ENCODE data around the gene APOBEC3B. TPM values are rescaled to one million over a fixed set of nuclear protein-coding genes. Genes with fewer than 3 reads are reported as not detected.

Gene APOBEC3B
- total and polyA plus RNA-seq, 2 experiments from 2014 or later: 2.2 to 11.0 TPM

- Histone ChIP-seq H3K36me3 (replicated peaks; ENCODE audit: insufficient read depth, low read depth) (no peaks in the 10 kb centered on the region), H3K4me2 (no peak overlapping the region), H3K27ac (no peak overlapping the region), H3K4me3 (no peak overlapping the region), H2AFZ (no peak overlapping the region), H3K9me3 (ENCODE audit: low read depth) (no peaks in the 10 kb centered on the region), H3K9me2 (replicated peaks; ENCODE audit: insufficient read depth) (no peaks in the 10 kb centered on the region), H3K79me2 (no peaks in the 10 kb centered on the region), H3K4me1 (ENCODE audit: insufficient read depth) (peaks cover 13% of the 10 kb centered on the region), H3K27me3 (no peaks in the 10 kb centered on the region), H4K20me1 (ENCODE audit: insufficient read depth, poor library complexity, severe bottlenecking) (no peaks in the 10 kb centered on the region)
- 92% methylated on average over 12 of the region's 12 CpGs for WGBS (ENCODE audit: low lambda C conversion rate, missing lambda C conversion rate)
- no peak for TF ChIP-seq EZH2 (IDR thresholded peaks at IDR 0.05; ENCODE audit: borderline replicate concordance)
- TF ChIP-seq CTCF (IDR thresholded peaks at IDR 0.05; ENCODE audit: poor library complexity): no peak
- TF ChIP-seq EZH2phosphoT487 (IDR thresholded peaks at IDR 0.05; ENCODE audit: low read depth, severe bottlenecking, unreplicated experiment): no peak
- peak; percentile 1 for DNase-seq (ENCODE audit: low spot score)
Measured at GRCh38 chr22:38952281-38952993, 29.7 kb upstream of the APOBEC3B start.

- H3K36me3 ChIP-seq (replicated peaks; ENCODE audit: insufficient read depth, low read depth): no peaks in the 10 kb centered on the region
- H3K4me3 ChIP-seq: no peak overlapping the region
- no peak overlapping the region for H2AFZ ChIP-seq
- WGBS (ENCODE audit: low lambda C conversion rate, missing lambda C conversion rate): 87% methylated on average over 8 of the region's 8 CpGs
- H4K20me1 ChIP-seq (ENCODE audit: insufficient read depth, poor library complexity, severe bottlenecking): no peaks in the 10 kb centered on the region
- no peaks in the 10 kb centered on the region for H3K9me2 ChIP-seq (replicated peaks; ENCODE audit: insufficient read depth)
- no peaks in the 10 kb centered on the region for H3K79me2 ChIP-seq
- H3K4me2 ChIP-seq: no peak overlapping the region
- H3K4me1 ChIP-seq (ENCODE audit: insufficient read depth): peaks cover 13% of the 10 kb centered on the region
- no peaks in the 10 kb centered on the region for H3K9me3 ChIP-seq (ENCODE audit: low read depth)
- peak; percentile 2 for DNase-seq (ENCODE audit: low spot score)
- H3K27ac ChIP-seq: no peak overlapping the region
- TF ChIP-seq CTCF (IDR thresholded peaks at IDR 0.05; ENCODE audit: poor library complexity): no peak
- TF ChIP-seq EZH2 (IDR thresholded peaks at IDR 0.05; ENCODE audit: borderline replicate concordance): no peak
- no peak for TF ChIP-seq EZH2phosphoT487 (IDR thresholded peaks at IDR 0.05; ENCODE audit: low read depth, severe bottlenecking, unreplicated experiment)
- no peaks in the 10 kb centered on the region for H3K27me3 ChIP-seq
Measured at GRCh38 chr22:38953091-38953490, 29.1 kb upstream of the APOBEC3B start.

- Histone ChIP-seq H3K4me1 (ENCODE audit: insufficient read depth) (peaks cover 13% of the 10 kb centered on the region), H3K79me2 (no peaks in the 10 kb centered on the region), H3K27ac (no peak overlapping the region), H2AFZ (no peak overlapping the region), H3K27me3 (no peaks in the 10 kb centered on the region), H4K20me1 (ENCODE audit: insufficient read depth, poor library complexity, severe bottlenecking) (no peaks in the 10 kb centered on the region), H3K36me3 (replicated peaks; ENCODE audit: insufficient read depth, low read depth) (no peaks in the 10 kb centered on the region), H3K9me2 (replicated peaks; ENCODE audit: insufficient read depth) (no peaks in the 10 kb centered on the region), H3K4me3 (no peak overlapping the region), H3K4me2 (no peak overlapping the region), H3K9me3 (ENCODE audit: low read depth) (no peaks in the 10 kb centered on the region)
- TF ChIP-seq CTCF (IDR thresholded peaks at IDR 0.05; ENCODE audit: poor library complexity) (no peak), EZH2phosphoT487 (IDR thresholded peaks at IDR 0.05; ENCODE audit: low read depth, severe bottlenecking, unreplicated experiment) (no peak), EZH2 (IDR thresholded peaks at IDR 0.05; ENCODE audit: borderline replicate concordance) (no peak)
- WGBS (ENCODE audit: low lambda C conversion rate, missing lambda C conversion rate): 86% methylated on average over 15 of the region's 15 CpGs
- peak; percentile 51 for DNase-seq (ENCODE audit: low spot score)
Measured at GRCh38 chr22:38953577-38954413, 28.4 kb upstream of the APOBEC3B start.
